Heart right ventricle (tissue), 16 donors: ENCODE results near the gene PPIL3. TPM values are rescaled to one million over a fixed set of nuclear protein-coding genes. Genes with fewer than 3 reads are reported as not detected.

Experiments
- ATAC-seq, 8 donors: fragments of 200-7000 bp; cut with Tn5 transposase; one replicate each; pipeline ENCODE4 v1.9.1; 2020; ENCODE audit warnings: mild to moderate bottlenecking in 8 of 8, moderate library complexity in 8 of 8, moderate number of reproducible peaks in 1 of 8
- DNase-seq, 2 donors: peaks; one replicate each; pipeline ENCODE4 v3.0.0-alpha.2; 2020
- H3K27ac ChIP-seq, 10 donors: fragments of 200-600 bp; sonication (generic) in 2 of 10; one replicate each; pipeline versions ENCODE4 v1.5.0 to v1.8.0; 2020 to 2022; ENCODE audit warnings: mild to moderate bottlenecking in 3 of 10
- H3K27me3 ChIP-seq, 7 donors: fragments of 200-600 bp; one replicate each; pipeline ENCODE4 v1.8.0; 2021 to 2022; ENCODE audit warnings: mild to moderate bottlenecking in 2 of 7
- H3K36me3 ChIP-seq, 9 donors: fragments of 200-600 bp; sonication (generic) in 1 of 9; one replicate each; pipeline versions ENCODE4 v1.5.0 to v1.8.0; 2020 to 2022; ENCODE audit warnings: mild to moderate bottlenecking in 2 of 9
- H3K4me1 ChIP-seq, 9 donors: fragments of 200-600 bp; sonication (generic) in 1 of 9; one replicate each; pipeline versions ENCODE4 v1.5.0 to v1.8.0; 2020 to 2022; ENCODE audit warnings: mild to moderate bottlenecking in 4 of 9
- H3K4me3 ChIP-seq, 10 donors: fragments of 200-600 bp; sonication (generic) in 2 of 10; one replicate each; pipeline versions ENCODE4 v1.5.0 to v1.8.0; 2020 to 2022; ENCODE audit warnings: mild to moderate bottlenecking in 7 of 10, moderate library complexity in 2 of 10
- H3K9me3 ChIP-seq, 11 donors: fragments of 200-600 bp in 10 of 11; sonication (generic) in 2 of 11; one replicate each; pipeline versions ENCODE4 v1.5.0 to v1.8.0; 2013 to 2022; ENCODE audit warnings: mild to moderate bottlenecking in 2 of 11, control low read depth in 1 of 11, moderate library complexity in 1 of 11
- WGBS, 2 donors: extraction: QIAGEN DNeasy Blood & Tissue Kit; methylation state at CpG; one replicate each; pipeline ENCODE4 v1.1.7; 2013; ENCODE audit warnings: inconsistent platforms in 1 of 2; 5-methylcytosine and 5-hydroxymethylcytosine counted together
- intact Hi-C, 10 donors: fragments of 100-400 bp; cut with DNase I; formaldehyde crosslinking; loops; one replicate each; pipeline versions ENCODE4 v1.11.1 to v1.14.2; 2022
- polyA plus RNA-seq, 2 donors: library from polyadenylated mRNA; stranded (reverse); fragments of 200-250 nt; gene quantifications; one replicate each; pipeline ENCODE4 v1.2.3, GENCODE V29; 2013
- total RNA-seq, 10 donors: library from RNA; stranded (reverse); fragmentation: NEBNext Ultra II Directional in 3 of 10; extraction: Animal tissue kit (Norgen Biotek cat#: 25700) in 3 of 10; gene quantifications; one replicate each; pipeline versions ENCODE4 v1.2.1 to v1.2.4, GENCODE V29; 2021 to 2023
- TF ChIP-seq, protein P1 (sequence below), 9 donors: fragments of 200-600 bp; sonication (generic) in 2 of 9; IDR thresholded peaks; one replicate each; pipeline versions ENCODE4 v1.5.0 to v1.8.0; 2021 to 2022; ENCODE audit warnings: antibody characterized with exemption in 9 of 9, mild to moderate bottlenecking in 5 of 9, moderate library complexity in 1 of 9
- donor health status: Arrhythmogenic right ventricular cardiomyopathy.
- donor health status: ischemic (EF 13 %, LVEDD 7.1; RV severe dilation, severe dysfunction).
- donor health status: healthy with polysubstance abuse.
- donor health status: DM: no; HTN: yes; CAD: no.
- donor health status: DM: no; HTN: no; CAD: no.
- donor health status: ischemic (EF 25% LVEDD 6.9; RV normal size, moderate dysfunction).
- donor health status: ischemic (EF 25% LVEDD 5.7; RV mildly dilated, moderate dysfunction).
- donor health status: healthy.
- donor health status: DM: yes; HTN: yes; CAD: no.
- donor health status: Ischemic cardiomyopathy.
- donor health status: ischemic (EF 35%, LVEDD 5.7; RV mildly dilated, moderate dysfunction).
- donor health status: nonischemic (EF 11% LVEDD 7.7; RV severe dilation, severe dysfunction).
- donor health status: DM: yes; HTN: yes; CAD: no.
- donor health status: PGD.
- donor health status: ischemic (EF 29% LVEDD 5.4; RV normal size, mild dysfunction).
- donor health status: nonischemic (EF 23%, LVEDD 6.1; RV moderate dilation, normal function).

The PPIL3 gene
- total and polyA plus RNA-seq, 12 donors, result 9.9 to 36.4 (median 24.1) TPM

DNA sequence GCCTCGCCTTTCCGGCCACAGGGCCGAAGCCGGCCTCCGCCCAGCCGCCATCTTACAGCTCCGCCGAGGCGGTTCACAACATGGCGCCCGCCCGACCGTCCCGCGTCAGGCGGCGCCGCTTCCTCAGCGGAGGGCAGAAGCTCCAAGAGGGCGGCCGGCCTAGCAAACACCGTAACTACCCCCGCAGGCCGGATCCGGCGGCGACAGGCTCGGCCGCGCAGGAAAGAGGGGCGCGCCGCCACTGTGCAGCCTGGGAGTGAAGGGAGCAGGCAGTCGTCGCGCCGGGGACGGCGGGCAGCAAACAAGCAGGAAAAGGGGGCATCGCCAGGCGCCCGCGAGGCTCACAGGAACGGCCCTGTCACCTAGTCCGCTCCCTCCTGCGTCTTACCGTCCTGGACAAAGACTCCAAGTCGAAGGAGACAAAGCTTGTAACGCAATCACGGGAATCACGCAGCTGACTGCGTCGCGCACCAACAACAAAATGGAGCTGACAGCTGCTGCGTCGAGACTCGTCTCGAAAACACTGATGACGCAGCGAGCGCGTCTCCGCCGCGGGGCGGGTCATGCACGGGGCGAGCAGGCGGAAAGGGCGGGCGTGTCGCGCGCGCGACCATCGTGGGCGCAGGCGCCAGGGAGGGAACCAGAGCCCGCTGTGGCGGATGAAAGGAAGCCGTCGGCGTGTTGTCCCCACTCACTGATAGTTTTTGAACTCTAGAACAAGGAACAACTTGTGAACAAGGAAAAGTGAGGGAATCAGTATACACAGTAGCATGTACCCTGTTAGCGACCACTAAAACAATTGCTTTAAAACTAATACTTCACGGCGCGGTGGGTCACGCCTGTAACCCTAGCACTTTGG, 24.5 kb downstream of the PPIL3 start, which contains the start of gene CLK1:
Gene CLK1 (minus strand): TSS at position 483 of the 859 bp plus-strand sequence. CDS start 2,796 bp downstream, outside the sequence.
- peaks cover 3 to 50% (median 34%) of the 10 kb centered on the region in 9 donors for H3K4me1 ChIP-seq
- intact Hi-C loops, result loop anchor here in 7 of 10 donors (2.0 to 5.0 kb wide), 4 partner anchors 24 to 252 kb away; partner anchors contain the start of genes BZW1 (in 6 of the 7), NIF3L1 (in 2 of the 7), PPIL3 (in 2 of the 7) and CFLAR (in 1 of the 7)
- WGBS, 2 donors, result 1% methylated on average over 89 of the region's 89 CpGs

DNA sequence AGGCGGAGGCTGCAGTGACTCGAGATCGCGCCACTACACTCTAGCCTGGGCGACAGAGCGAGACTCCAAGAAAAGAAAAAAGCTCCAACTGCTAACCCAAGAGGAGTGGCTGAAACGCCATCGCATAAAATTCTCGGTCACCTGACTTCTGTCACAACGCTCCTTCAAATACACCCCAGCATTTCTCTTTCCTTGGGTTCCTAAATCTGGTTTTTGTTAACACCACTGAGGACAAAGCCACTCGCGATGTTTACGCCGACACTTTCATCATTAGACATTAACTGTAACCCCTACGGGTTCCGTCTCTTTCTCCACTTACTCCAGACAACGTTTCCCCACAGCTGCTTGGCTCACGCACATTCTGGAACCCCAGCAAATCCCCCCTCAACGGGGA, 25.1 kb downstream of the PPIL3 start:
- intact Hi-C loops, result loop anchor here in 7 of 10 donors (2.0 to 5.0 kb wide), 4 partner anchors 25 to 253 kb away; partner anchors contain the start of genes BZW1 (in 6 of the 7), NIF3L1 (in 2 of the 7), PPIL3 (in 2 of the 7) and CFLAR (in 1 of the 7)

More for the DNA sequence above, 24.5 kb downstream of the PPIL3 start, which contains the start of gene CLK1:
- DNase-seq (peak; percentile 98 to 99), ATAC-seq (peak; percentile 94 to 97 (median 96))
- TF ChIP-seq, protein P1, sequence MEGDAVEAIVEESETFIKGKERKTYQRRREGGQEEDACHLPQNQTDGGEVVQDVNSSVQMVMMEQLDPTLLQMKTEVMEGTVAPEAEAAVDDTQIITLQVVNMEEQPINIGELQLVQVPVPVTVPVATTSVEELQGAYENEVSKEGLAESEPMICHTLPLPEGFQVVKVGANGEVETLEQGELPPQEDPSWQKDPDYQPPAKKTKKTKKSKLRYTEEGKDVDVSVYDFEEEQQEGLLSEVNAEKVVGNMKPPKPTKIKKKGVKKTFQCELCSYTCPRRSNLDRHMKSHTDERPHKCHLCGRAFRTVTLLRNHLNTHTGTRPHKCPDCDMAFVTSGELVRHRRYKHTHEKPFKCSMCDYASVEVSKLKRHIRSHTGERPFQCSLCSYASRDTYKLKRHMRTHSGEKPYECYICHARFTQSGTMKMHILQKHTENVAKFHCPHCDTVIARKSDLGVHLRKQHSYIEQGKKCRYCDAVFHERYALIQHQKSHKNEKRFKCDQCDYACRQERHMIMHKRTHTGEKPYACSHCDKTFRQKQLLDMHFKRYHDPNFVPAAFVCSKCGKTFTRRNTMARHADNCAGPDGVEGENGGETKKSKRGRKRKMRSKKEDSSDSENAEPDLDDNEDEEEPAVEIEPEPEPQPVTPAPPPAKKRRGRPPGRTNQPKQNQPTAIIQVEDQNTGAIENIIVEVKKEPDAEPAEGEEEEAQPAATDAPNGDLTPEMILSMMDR (IDR thresholded peaks at IDR 0.05), result no peak
- Histone ChIP-seq H3K9me3 (no peaks in the 10 kb centered on the region), H3K4me3 (peak within 1 kb of the TSS; percentile 73 to 98 (median 90)), H3K36me3 (peaks cover 0 to 25% (median 7%) of the 10 kb centered on the region in 9 donors), H3K27me3 (no peaks in the 10 kb centered on the region), H3K27ac (peak within 1 kb of the TSS; percentile 99 to 100 (median 100))

DNA sequence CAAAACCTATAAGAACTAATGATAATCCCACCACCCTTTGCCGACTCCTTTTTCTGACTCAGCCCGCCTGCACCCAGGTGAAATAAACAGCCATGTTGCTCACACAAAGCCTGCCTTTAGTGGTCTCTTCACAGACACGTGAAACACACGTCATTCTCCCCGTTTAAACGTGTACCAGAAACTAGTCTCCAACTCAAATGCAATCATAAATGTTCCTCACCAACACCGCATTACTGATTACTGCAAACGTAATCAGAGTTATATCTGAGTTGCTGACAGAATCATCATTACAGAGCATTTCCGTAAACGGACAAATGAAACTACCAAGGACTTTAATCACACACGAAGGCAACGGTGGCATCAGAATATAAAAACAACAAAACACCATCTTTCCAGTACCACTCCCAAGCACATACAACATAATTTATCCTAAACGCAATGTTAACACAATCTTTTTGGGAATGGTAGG, 26.3 kb downstream of the PPIL3 start:
- 1% methylated on average over 13 of the region's 13 CpGs for WGBS, 2 donors
- intact Hi-C loops, result loop anchor here in 4 of 10 donors (5.0 kb wide), 1 partner anchor 50 kb away; the partner anchor contains the start of gene BZW1 (in 4 of the 4)
- H3K27ac ChIP-seq, result peak overlapping the region in 9 of 10 donors; percentile 99 to 100 (median 100)
- H3K27me3 ChIP-seq, result no peaks in the 10 kb centered on the region
- H3K4me1 ChIP-seq, result peaks cover 11 to 69% (median 52%) of the 10 kb centered on the region in 9 donors
- TF ChIP-seq, protein P1 (IDR thresholded peaks at IDR 0.05), result no peak
- ATAC-seq (no peak), DNase-seq (no peak)
- H3K9me3 ChIP-seq, result no peaks in the 10 kb centered on the region
- peak overlapping the region; percentile 73 to 98 (median 90) for H3K4me3 ChIP-seq
- H3K36me3 ChIP-seq, result peaks cover 0 to 44% (median 24%) of the 10 kb centered on the region in 9 donors

More for the DNA sequence above, 25.1 kb downstream of the PPIL3 start:
- peak overlapping the region; percentile 99 to 100 (median 100) for H3K27ac ChIP-seq
- H3K27me3 ChIP-seq, result no peaks in the 10 kb centered on the region
- DNase-seq (peak in 1 of 2 donors; percentile 16), ATAC-seq (peak in 6 of 8 donors; percentile 1 to 20 (median 10))
- peak overlapping the region; percentile 73 to 98 (median 90) for H3K4me3 ChIP-seq
- peaks cover 5 to 57% (median 40%) of the 10 kb centered on the region in 9 donors for H3K4me1 ChIP-seq
- H3K36me3 ChIP-seq, result peaks cover 0 to 31% (median 13%) of the 10 kb centered on the region in 9 donors
- WGBS, 2 donors, result 0 to 1% methylated on average over 19 of the region's 19 CpGs
- TF ChIP-seq, protein P1 (IDR thresholded peaks at IDR 0.05), result no peak
- H3K9me3 ChIP-seq, result no peaks in the 10 kb centered on the region
